ENCODE measurements around the gene ZNF701.
A peak's percentile ranks its signal among the peaks of the same experiment; 100 is the strongest.
"Not testable (repeated sequence)": the region's sequence is repeated elsewhere in the genome, so short reads cannot be mapped to it uniquely, and the experiment has no call there.

ZNF701 gene

DNA sequence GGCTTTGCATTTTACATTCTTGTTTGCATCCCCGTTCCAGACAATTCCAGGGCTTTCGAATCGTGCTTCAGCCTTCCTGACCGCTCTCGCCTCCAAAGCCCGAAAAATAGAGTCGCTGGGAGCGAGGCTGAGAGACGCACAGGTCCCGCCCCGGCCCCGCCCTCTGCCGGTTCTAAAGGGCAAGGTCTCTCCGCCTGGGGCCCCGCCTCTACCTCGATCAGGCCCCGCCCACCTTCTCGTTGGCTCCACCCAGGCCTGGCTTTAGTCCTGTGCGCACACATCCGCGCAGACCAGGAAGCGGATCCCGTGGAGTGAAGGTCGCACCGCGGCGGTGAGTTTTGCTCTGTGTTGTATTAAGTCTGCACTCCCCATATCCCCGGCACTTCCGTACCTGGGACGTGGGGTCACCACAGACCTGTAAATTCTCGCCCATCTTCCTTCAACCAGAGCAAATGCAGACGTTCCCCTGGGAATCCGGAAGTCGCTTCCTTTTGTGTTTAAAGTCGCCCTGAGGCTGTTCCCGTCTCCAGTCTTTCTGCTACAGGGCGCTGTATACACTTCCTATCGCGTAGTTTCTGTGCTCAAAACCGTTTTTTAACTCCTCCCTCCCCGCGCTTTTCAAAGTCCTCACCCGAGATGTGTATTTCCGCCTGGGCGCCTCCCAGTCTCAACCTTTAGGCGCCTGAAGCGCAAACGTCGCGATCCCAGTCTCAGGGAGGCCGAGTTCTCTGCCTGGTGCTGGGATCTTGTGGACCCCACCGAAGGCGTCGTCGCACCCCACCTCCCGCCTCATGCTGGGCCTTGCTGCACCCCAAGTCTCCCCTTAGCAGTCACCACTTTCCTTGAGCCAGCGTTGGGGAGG is at the start of gene ZNF701:
ZNF701 (plus strand) TSS at position 288 of the 862 bp plus-strand sequence. CDS start 3,861 bp downstream, outside the sequence.
- DNase-seq (ENCODE audit: low read depth in 2 of 2) = peak; percentile 91

DNA sequence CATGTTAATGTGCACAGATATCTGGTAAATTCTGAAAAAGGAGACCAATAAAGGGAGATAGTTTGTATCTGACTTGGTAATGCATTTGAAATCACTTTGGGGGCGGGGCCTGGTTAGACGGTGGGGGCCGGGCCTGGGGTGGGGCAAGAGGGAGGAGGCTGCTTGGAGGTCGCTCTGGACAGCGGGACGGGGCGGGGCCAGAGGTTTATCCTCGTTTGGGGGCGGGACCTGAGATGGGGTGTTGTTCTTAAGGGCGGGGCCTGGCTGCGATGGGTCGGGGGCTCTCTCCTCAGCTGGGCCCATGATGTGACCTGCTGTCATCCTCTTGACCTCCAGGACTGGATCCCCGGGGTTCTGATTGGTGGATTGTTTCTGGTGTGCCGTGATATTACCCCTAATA is 47.5 kb upstream of the ZNF701 start:
- DNase-seq (ENCODE audit: low read depth in 2 of 2) = no peak

DNA sequence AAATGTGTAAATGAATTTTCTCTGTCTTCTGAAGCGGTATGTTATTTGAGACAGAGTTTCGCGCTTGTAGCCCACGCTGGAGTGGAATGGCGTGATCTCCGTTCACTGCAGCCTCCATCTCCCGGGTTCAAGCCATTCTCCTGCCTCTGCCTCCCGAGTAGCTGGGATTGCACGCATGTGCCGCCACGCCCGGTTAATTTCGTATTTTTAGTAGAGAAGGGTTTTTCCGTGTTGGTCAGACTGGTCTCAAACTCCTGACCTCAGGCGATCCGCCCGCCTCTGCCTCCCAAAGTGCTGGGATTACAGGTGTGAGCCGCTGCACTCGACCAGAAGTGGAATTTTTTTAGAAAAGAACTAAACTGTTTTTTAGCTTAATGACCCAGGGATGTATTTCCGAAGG is 46.0 kb upstream of the ZNF701 start:
- DNase-seq (ENCODE audit: low read depth in 2 of 2) = no peak

DNA sequence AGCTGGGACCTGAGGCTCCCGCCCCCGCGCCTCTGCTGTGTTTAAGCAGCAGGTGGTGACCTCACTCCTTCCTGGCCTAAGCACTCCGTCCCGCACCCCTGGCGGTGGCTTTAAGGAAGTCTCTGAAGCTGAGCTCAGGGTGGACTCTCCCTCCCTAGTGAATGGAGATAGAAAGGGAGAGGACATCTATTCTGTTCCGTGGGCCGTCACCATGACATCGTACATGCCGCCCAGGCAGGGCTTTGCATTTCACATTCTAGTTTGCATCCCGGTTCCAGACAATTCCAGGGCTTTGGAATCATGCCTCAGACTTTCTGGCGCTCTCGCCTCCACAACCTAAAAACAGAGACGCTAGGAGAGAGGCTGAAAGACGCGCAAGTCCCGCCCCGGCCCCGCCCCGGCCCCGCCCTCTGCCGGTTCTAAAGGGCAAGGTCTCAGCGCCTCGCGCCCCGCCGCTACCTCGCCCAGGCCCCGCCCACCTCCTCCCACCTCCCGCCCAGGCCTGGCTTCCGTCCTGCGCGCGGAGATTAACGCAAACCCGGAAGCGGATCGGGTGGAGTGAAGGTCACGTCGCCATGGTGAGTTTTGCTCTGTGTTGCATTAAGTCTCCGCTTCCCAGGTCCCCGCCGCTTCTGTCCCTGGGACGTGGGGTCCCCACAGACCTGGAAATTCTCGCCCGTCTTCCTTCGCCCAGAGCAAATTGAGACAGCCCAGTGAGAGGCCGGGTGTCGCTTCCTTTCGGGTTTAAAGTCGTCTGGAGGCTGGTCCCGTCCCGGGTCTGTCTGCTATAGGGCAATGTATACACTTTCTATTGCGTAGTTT is 42.7 kb upstream of the ZNF701 start, which contains the start of gene ZNF808:
ZNF808 (plus strand) TSS at position 535 of the 822 bp plus-strand sequence. CDS start 15,617 bp downstream, outside the sequence.
- DNase-seq (ENCODE audit: low read depth in 2 of 2) = peak; percentile 95 to 99

DNA sequence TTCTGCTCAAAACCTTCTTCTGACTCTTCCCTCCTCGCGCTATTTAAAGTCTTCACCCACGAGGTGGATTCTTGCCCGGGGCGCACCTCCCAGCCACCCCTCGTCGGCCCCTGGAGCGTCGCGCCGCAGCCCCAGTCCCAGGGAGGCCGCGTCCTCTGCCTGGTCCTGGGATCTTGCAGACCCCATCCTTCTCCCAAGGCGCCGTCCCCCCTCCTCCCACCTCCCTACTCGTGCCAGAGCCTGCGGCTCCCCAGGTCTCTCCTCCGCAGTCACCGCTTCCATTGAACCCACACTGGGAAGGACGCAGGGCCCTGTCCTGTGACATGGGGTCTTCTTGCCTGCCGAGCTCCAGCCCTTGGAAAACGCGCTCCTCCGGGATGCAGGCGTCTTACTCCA is 42.1 kb upstream of the ZNF701 start:
- DNase-seq (ENCODE audit: low read depth in 2 of 2) = no peak

DNA sequence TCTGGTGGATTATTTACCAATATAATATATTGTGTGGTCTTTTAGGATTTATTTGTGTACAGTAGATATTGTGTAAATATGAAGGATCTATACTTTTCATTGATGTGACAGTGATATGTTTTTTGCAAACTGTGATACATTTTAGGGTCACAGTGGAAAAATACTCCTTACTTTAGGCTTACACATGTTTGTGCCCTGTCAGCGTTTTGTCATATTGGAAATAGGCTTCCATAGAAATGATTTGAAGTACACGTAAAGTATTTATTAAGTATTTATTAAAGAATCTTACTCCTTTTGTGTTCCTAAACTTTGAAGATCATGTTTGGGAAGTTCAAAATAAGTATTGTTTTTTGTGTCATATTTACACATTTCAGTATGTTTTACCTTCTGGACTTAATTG is 37.6 kb upstream of the ZNF701 start:
- DNase-seq (ENCODE audit: low read depth in 2 of 2) = no peak

DNA sequence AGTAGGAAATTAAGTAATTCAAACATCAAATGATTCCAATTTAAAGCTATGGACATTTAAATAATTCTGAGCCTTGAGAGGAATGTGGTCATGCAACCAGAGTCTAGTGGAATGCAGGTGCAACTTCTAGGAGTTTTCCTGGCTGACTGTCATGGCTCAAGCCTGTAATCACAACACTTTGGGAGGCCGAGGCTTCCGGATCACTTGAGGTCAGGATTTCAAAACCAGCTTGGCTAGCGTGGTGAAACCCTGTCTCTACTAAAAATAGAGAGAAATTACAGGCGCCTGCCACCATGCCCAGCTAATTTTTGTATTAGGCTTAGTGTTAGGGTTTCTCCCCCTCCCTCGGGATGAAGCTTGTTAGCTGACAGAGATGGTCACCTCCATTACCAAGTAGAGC is 36.2 kb upstream of the ZNF701 start:
- DNase-seq (ENCODE audit: low read depth in 2 of 2) = no peak

DNA sequence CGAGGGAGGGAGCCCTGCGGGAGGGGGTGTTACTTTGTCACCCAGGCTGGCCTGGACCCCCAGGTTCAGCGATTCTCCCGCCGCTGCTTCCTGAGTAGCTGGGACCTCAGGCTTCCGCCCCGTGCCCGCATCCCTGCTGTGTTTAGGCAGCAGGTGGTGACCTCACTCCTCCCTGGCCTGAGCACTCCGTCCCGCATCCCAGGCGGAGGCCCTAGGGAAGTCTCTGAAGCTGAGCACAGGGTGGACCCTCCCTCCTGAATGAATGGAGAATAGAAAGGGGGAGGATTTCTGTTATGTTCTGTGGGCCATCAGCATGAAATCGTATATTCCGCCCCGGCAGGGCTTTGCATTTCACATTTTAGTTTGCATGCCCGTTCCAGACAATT is 34.7 kb upstream of the ZNF701 start:
- DNase-seq (ENCODE audit: low read depth in 2 of 2) = not testable (repeated sequence)

DNA sequence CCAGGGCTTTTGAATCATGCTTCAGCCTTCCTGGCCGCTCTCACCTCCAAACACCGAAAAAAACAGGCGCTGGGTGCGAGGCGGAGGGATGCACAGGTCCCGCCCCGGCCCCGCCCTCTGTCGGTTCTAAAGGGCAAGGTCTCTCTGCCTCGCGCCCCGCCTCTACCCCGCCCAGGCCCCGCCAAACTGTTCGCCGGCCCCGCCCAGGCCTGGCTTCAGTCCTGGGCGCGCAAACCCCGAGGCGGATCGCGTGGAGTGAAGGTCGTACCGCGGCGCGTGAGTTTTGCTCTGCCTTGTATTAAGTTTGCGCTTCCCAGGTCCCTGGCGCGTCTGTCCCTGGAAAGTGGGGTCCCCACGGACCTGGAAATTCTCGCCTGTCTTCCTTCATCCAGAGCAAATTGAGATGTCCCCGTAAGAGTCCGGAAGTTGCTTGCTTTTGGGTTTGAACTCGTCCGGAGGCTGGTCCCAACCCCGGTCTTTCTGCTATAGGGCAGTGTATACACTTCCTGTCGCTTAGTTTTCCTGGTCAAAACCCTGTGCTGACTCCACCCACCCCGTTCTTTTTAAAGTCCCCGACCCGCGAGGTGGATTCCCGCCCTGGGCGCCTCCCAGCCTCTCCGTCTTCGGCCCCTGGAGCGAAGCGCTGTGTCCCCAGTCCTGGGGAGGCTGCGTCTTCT is 34.2 kb upstream of the ZNF701 start:
- DNase-seq (ENCODE audit: low read depth in 2 of 2) = peak; percentile 74 to 87

DNA sequence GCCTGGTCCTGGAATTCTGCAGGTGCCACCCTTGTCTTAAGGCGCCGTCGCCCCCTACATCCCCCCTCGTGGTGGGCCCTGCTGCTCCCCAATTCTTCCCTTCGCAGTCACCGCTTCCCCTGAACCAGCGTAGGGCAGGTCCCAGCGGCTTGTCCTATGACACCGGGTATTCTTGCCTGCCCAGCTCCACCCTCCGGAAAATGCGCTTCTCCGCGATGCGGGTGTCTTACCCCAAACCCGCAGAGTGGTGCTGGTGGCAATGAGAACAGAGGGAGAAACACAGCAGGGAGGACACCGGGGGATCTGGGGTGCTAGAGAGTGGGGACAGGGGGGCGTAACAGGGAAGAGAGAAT is 33.7 kb upstream of the ZNF701 start:
- DNase-seq (ENCODE audit: low read depth in 2 of 2) = peak in 1 of 2 donors; percentile 4

DNA sequence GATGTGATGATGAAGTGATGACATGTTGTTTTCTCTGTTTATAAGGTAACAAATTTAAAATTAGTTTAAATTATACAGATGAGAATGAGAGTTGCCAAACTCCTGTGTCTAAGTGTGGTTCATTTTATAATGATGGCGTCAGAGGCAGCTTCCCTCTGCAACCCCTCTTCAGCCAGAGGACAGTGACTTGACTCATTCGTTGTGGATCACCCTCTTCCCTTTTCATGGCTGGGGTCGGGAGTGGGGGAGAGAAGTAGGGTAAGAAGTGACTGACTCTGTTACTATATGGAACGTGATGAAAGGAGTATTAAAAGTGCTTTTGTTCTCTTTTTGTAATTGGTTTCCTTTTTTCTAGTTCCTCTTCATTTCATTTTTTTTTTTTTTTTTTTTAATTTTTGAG is 31.3 kb upstream of the ZNF701 start:
- DNase-seq (ENCODE audit: low read depth in 2 of 2) = not testable (repeated sequence)

DNA sequence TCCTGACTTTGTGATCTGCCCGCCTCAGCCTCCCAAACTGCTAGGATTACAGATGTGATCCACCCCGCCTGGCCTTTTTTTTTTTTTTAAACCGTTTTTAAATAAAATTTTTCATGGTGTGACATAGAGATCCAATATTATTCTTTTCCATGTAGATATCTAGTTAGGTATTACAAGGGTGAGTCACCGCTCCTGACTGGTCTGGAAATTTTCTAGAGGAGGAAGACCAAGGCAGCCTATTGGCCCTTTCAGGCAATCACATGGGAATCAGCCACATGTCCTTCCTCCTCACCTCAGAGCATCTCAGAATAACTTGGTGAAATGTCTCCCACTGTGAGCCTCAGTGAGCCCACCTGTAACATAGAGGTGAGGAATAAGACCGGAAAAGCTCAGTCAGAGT is 28.9 kb upstream of the ZNF701 start:
- DNase-seq (ENCODE audit: low read depth in 2 of 2) = not testable (repeated sequence)

DNA sequence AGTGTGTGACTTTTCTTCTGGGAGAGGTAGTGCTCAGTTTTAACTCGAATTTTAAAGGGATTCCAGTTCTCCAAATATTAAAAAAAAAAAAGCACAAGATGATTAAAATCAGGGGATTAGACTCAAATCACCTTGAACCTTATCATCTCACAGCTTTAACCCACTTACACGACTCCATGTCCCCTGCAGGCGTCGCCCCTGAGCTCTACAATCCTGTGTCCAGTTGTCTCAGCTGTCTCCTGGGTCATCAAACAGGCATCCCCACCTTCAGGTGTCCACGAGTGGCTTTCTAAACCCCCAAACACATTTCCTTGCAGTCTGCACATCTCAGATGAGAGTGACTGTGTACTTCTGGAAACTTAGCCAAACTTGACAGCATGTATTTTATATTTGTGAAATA is 28.5 kb upstream of the ZNF701 start:
- no peak for DNase-seq (ENCODE audit: low read depth in 2 of 2)

DNA sequence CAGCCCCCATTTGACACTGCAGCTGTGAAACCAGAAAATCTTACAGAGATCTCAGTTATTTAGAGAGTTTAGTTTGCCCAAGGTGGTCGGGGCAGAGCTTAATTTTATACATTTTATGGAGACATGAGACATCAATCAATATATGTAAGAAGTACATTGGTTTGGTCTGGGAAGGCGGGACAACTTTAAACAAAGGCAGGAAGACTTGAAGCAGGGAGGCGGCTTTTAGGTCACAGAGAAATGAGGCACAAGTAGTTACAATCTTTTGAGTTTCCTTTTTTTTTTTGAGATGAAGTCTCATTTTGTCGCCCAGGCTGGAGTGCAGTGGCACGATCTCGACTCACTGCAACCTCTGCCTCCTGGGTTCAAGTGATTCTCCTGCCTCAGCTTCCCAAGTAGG is 27.5 kb upstream of the ZNF701 start:
- DNase-seq (ENCODE audit: low read depth in 2 of 2) = not testable (repeated sequence)

DNA sequence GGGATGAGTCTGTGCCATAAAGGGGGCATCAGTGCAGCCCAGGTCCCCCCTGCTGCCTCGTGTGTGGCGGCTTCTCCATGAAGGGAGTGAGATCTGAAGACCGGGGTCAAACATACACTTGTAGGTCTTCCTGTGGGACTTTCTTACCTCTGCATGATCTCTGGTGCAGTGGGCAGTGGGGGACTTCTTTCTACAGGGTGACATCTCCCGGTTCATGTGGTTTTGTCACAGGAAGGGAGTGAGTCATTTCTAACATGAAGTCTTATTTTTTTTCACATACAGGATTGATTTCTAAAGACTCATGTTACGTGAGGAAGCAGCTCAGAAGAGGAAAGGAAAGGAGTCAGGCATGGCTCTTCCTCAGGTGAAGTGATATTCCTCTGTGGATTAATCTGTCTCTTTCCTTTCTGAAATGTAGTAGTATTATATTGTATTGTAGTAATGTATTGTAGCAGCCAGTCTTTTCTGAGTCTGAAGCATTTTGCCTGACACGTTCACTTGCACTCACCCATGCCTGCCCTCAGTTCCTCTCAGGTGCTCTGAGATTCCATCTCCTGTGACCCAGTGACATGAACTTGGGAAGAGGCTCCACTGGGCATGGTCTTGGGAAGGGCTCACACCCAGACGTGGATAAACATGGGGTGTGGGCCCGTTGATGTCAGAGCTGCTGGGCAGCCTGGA is 27.0 kb upstream of the ZNF701 start:
- peak; percentile 7 to 11 for DNase-seq (ENCODE audit: low read depth in 2 of 2)

DNA sequence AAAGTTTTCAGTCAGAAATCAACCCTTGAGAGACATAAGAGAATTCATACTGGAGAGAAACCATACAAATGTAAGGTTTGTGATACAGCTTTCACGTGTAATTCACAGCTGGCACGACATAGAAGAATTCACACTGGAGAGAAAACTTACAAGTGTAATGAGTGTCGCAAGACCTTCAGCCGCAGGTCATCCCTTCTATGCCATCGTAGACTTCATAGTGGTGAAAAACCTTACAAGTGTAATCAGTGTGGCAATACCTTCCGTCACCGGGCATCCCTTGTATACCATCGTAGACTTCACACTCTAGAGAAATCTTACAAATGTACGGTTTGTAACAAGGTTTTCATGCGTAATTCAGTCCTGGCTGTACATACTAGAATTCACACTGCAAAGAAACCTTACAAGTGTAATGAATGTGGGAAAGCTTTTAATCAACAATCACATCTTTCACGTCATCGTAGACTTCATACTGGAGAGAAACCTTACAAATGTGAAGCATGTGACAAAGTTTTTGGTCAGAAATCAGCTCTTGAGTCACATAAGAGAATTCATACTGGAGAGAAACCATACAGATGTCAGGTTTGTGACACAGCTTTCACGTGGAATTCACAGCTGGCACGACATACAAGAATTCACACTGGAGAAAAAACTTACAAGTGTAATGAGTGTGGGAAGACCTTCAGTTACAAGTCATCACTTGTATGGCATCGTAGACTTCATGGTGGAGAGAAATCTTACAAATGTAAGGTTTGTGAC is 15.7 kb upstream of the ZNF701 start:
- no peak for DNase-seq (ENCODE audit: low read depth in 2 of 2)

DNA sequence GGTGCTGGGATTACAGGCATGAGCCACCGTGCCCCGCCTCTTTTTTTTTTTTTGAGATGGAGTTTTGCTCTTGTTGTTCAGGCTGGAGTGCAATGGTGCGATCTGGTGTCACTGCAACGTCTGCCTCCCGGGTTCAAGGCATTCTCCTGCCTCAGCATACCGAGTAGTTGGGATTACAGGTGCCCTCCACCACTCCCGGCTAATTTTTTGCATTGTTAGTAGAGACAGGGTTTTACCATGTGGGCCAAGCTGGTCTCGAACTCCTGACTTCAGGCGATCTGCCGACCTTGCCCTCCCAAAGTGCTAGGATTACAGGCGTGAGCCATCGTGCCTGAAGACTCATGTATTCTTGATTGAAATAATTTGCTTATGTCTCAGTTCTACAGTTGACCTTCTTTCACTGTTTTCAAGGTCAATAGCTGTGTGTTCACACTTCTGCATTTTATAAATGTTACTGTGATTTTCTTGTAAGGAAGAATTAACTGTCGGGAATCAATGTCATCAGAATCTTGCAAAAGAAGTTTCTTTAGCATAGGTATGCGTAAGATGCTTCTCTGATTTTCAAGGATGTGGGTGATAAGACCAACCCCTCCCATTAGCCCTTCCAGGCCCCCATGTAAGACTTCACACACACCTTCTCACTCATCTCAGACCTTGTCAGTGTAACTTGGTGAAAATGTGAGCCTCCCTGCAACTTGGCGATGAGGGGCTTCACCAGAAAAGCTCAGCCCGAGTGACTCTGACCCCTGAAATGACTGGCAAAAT is 12.7 kb upstream of the ZNF701 start:
- no peak for DNase-seq (ENCODE audit: low read depth in 2 of 2)

DNA sequence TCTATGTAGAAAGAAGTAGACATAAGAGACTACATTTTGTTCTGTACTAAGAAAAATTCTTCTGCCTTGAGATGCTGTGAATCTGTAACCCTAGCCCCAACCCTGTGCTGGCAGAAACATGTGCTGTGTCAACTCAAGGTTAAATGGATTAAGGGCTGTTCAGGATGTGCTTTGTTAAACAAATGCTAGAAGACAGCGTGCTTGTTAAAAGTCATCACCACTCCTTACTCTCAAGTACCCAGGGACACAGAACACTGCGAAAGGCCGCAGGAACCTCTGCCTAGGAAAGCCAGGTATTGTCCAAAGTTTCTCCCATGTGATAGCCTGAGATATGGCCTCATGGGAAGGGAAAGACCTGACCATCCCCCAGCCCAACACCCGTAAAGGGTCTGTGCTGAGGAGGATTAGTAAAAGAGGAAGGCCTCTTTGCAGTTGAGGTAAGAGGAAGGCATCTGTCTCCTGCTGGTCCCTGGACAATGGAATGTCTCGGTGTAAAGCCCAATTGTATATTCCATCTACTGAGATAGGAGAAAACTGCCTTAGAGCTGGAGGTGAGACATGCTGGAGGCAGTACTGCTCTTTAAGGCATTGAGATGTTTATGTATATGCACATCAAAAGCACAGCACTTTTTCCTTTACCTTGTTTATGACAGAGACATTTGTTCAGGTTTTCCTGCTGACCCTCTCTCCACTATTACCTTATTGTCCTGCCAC is 11.2 kb upstream of the ZNF701 start:
- not testable (repeated sequence) for DNase-seq (ENCODE audit: low read depth in 2 of 2)

DNA sequence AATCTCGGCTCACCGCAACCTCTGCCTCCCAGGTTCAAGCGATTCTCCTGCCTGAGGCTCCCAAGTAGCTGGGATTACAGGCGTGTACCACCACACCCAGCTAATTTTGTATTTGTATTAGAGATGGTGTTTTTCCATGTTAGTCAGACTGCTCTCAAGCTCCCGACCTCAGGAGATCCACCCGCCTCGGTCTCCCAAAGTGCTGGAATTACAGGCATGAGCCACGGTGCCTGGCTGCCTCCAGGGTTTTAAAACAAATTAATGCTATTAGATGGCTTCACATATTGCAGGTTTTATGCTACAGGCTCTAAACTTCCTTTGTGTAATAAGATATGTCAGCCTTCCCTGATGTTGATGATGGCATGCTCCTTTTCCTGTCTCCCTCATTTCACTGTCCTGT is 8.5 kb upstream of the ZNF701 start:
- not testable (repeated sequence) for DNase-seq (ENCODE audit: low read depth in 2 of 2)
